NCI-H345 treated with DMSO at 0.1 percent for 48 hours (cell line): ENCODE results near the gene PPP1R16B.
"Not testable (repeated sequence)": the region's sequence is repeated elsewhere in the genome, so short reads cannot be mapped to it uniquely, and the experiment has no call there.

Experiments used
- DNase-seq: peaks from one replicate; lab custom pipeline; 2025; ENCODE audit not compliant: unreplicated experiment; lab: John Stamatoyannopoulos, UW

Gene PPP1R16B

DNA sequence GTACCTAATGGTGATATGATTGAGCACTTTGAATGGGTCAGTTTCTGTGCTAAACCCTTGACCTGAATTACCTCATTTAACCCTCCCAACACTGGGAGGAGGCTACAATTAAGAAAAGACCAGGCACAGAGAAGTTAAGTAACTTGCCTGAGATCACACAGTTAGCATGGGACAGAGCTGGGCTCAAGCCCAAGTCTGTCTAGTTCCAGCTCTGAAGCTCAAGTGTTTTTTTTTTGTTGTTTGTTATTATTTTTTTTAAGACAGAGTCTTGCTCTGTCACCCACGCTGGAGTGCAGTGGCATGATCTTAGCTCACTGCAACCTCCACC, 124.7 kb downstream of the PPP1R16B start:
- DNase-seq: no peak

DNA sequence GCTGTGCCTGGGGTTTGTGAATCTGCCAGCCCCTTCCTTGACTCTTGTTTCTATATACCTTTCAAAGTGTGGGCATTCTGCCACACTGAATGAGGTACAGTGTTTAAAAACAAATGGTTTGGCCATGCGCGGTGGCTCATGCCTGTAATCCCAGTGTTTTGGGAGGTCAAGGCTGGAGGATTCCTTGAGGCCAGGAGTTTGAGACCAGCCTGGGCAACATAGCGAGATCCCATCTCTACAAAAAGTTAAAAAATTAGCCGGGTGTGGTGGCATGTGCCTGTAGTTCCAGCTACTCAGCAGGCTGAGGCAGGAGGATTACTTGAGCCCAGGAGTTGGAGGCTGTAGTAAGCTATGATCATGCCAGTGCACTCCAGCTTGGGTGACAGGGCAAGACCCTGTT, 126.5 kb downstream of the PPP1R16B start:
- no peak for DNase-seq

GRCh38 chr20:38932457-38933120, 127.1 kb downstream of the PPP1R16B start:
- DNase-seq: no peak

DNA sequence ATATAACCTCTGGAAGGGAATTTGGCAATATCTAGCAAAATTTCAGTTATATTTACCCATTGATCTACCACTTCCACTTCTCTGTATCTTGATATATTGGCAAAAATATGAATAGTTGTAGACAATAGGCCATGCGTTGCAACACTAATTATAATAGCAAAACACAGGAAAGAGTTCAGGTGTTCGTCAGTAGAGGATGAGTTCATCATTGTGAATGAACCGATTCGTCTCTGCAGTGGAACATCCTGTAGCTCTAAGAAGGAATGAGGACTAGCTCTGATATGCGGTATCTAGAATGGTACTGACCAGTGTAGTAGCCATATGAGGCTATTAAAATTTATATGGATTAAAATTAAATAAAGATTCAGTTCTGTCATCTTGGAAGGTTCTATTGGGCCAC, 129.0 kb downstream of the PPP1R16B start:
- no peak for DNase-seq

GRCh38 chr20:38935285-38935684, 129.8 kb downstream of the PPP1R16B start:
- DNase-seq: no peak

DNA sequence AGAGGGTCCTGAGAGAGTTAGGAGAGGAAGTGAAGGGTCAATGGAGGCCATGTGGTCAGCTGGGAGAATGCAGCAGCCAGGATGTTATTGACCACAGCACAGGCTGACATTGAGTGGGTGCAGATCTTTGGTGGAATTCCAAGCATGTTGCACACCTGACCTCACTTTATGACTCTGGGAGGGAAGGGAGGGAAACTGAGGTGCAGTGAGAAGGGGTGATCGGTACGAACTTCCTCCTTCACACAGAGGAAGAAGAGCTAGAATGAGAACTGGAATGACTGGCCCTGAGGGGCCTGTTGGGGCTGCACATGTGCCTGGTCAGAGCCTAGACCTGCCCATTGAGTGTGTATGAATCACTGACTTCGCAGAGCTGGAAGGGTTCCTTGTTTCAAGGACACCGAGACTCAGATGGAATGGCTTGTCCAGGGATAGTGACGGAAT, 130.5 kb downstream of the PPP1R16B start:
- no peak for DNase-seq

- DNase-seq: no peak
These were observed 131.5 kb downstream of the PPP1R16B start for GRCh38 chr20:38937000-38937399.

- no peak for DNase-seq
These were observed 132.5 kb downstream of the PPP1R16B start for GRCh38 chr20:38937978-38938473.

DNA sequence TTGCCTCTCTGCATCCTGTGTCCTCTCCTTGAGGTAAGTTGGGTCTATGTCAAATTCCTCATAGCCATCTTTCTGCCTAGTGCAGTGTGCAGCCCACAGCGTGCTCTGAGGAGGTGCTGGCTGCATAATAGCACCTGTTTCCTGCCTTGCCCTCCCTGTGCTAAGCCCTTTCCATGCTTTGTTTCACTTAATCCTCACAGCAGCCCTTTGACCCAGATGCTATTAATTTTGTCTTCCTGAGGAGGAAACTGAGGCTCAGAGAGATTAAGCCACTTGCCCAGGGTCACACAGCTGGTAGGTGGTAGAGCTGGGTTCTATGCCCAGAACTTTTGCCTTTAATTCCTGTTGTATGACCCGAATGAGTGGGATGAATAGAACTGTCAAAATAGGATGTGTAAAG, 134.2 kb downstream of the PPP1R16B start:
- no peak for DNase-seq

DNA sequence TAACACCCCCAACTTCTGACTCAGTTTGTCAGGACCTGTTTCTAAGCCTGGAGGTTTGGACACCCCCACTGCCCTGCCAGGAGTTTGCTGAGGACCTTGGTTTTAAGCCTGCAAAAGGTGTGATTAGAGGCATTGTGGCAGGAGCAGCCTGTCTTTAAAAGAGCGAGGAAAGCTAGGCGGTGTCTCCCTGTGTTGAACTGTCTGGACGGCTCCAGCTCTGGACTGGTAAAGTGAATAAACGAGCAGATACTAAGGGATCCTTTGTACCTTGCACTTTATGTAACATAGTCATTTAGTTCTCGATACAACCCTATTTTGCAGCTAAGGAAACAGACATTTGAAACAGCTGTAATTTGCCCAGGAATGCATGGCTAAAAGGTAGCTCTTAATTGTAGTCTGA, 135.1 kb downstream of the PPP1R16B start:
- DNase-seq: no peak

- no peak for DNase-seq
These were observed 136.4 kb downstream of the PPP1R16B start for GRCh38 chr20:38941726-38942389.

- DNase-seq: no peak
These were observed 139.5 kb downstream of the PPP1R16B start for GRCh38 chr20:38945012-38945411.

- DNase-seq: no peak
These were observed 141.3 kb downstream of the PPP1R16B start for GRCh38 chr20:38946836-38947235.

DNA sequence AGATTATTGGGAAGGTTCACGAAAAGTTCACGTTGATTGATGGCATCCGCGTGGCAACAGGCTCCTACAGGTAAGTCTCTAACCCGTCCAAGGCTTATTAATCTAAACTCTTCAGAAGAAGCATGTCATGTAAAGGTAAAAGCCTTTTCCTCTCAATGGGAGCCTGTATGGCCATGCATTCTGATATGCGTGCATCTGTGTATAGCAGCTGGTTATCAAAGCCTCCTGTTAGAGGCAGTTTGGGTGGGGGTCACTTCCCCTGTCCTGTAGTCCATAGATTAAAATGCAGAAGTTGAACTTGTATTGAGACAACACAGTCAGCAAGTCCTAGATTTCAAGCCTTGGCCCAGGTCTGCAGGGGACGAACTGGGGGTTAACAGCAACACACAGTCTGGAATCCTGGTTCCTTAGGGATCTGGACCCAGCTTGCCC, 142.4 kb downstream of the PPP1R16B start:
- DNase-seq: no peak

- no peak for DNase-seq
These were observed 144.8 kb downstream of the PPP1R16B start for GRCh38 chr20:38950254-38950653.

DNA sequence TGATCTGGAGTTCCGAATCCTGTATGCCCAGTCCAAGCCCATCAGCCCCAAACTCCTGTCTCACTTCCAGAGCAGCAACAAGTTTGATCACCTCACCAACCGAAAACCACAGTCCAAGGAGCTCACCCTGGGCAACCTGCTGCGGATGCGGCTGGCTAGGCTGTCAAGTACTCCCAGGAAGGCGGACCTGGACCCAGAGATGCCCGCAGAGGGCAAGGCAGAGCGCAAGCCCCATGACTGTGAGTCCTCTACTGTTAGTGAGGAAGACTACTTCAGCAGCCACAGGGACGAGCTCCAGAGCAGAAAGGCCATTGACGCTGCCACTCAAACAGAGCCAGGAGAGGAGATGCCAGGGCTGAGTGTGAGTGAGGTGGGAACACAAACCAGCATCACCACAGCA, 146.1 kb downstream of the PPP1R16B start:
- DNase-seq: no peak

GRCh38 chr20:38952153-38952552, 146.7 kb downstream of the PPP1R16B start:
- no peak for DNase-seq

DNA sequence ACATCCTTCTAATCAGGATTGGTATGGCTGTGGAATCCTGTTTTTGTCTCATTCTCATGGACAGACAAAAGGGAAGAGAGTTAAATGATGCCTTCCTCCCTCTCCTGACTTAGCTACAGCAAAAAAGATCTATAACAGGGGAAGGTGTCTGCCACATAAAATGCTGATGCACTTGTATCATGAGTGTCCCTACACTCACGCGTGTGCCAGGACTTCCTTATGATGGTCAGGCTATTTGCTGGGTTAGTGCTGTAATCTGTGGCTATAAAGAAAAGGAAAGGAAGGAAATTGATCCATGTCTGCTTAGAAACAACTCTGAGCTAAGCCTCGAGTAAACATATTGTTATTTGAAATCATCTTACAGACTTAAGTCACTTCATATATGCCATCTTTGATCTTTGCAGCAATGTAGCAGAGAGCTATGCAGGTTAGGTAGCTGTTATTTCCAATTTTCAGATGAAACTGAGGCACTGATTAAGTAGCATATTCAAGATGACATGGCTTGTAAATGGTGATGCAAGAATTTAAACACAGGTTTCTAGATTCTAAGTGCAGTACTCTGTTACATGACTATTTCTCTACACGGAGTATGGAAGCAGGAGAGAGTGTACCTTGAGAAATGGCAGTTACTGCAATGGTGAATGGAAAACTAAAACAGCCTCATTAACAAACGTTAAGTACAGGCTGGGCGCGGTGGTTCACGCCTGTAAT, 148.3 kb downstream of the PPP1R16B start:
- no peak for DNase-seq

- no peak for DNase-seq
These were observed 151.9 kb downstream of the PPP1R16B start for GRCh38 chr20:38957235-38957876.

DNA sequence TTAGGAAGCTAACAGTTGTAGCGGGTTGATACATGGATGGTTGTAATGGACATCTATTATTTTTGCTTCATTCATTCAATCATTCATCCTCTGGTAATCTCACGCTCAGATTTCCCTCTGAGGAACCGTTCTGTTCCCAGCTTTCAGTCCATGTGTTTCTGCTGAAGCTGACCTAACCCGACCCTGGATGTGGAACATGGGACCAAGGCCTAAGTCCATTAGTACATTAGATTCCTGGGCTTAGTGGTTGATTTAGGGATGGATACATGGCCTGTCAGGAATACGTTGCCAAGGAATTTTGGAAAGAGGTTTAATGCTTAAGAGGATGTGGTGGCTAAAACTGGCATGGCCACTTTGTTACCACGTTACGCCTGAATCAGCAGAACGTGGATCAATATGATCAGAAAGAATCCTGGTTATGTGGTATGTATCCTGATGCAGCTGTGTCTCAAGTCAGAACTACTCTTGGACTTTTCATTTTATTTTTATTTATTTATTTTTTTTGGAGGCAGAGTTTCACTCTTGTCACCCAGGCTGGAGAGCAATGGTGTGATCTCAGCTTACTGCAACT, 152.5 kb downstream of the PPP1R16B start:
- DNase-seq: no peak

- not testable (repeated sequence) for DNase-seq
These were observed 154.7 kb downstream of the PPP1R16B start for GRCh38 chr20:38960187-38960687.
